GM12878 (cell line): Measurements from ENCODE around the gene ASB8. TPM values are rescaled to one million over a fixed set of nuclear protein-coding genes. Genes with fewer than 3 reads are reported as not detected.

ENCODE experiments used
- ATAC-seq: fragments of 200-7000 bp; cut with Tn5 transposase; 3 replicates; pipeline ENCODE4 v1.9.1; 2020; ENCODE audit warnings: mild to moderate bottlenecking, moderate library complexity
- BruUV-seq: library from RNA; stranded (reverse); fragments of 400-500 nt; replicated peaks from 2 replicates; lab custom pipeline; 2021; lab: Mats Ljungman, UMichigan
- CTCF ChIA-PET: fragments of 300-600 bp; sonication (Branson Sonifier 250); formaldehyde crosslinking; extraction: SDS; loops from one replicate; lab custom pipeline; 2021; ENCODE audit warnings: inconsistent platforms; lab: Yijun Ruan, JAX
- POLR2A ChIA-PET: fragments of 350-600 bp; formaldehyde crosslinking; extraction: SDS; loops from one replicate; lab custom pipeline; 2021; ENCODE audit warnings: inconsistent platforms; lab: Charles Lee
- RAD21 ChIA-PET: fragments of 300-600 bp; sonication (Branson Sonifier 250); formaldehyde crosslinking; loops from one replicate; lab custom pipeline; 2023; ENCODE audit warnings: antibody characterized with exemption; ENCODE audit not compliant: unreplicated experiment; lab: Charles Lee
- SMC1A ChIA-PET: fragments of 300-600 bp; sonication (Branson Sonifier 250); formaldehyde crosslinking; loops from one replicate; lab custom pipeline; 2023; ENCODE audit not compliant: unreplicated experiment, uncharacterized antibody; lab: Charles Lee
- DNase-seq: peaks from one replicate; pipeline ENCODE4 v3.0.0-alpha.2; 2011; ENCODE audit warnings: low read depth, low spot score
- FAIRE-seq: peaks from 3 replicates; lab custom pipeline; 2011; peaks lifted over from hg19 to GRCh38; lab: Jason Lieb, UNC
- H2AFZ ChIP-seq: 2 replicates; pipeline ENCODE4 v1.6.0; 2011; ENCODE audit warnings: low read depth, low read length, control low read depth; ENCODE audit not compliant: control insufficient read depth
- H3K27ac ChIP-seq: 2 replicates; pipeline ENCODE4 v1.5.1; 2011; ENCODE audit warnings: control low read depth; ENCODE audit not compliant: control insufficient read depth, insufficient read depth
- H3K27me3 ChIP-seq, 2 experiments: replicated peaks in 1 of 2; 2 replicates each; pipeline versions ENCODE4 v1.6.0 to v1.6.1; 2011; ENCODE audit warnings: low read length in 1 of 2; ENCODE audit not compliant: control insufficient read depth in 2 of 2, insufficient read depth in 2 of 2
- H3K36me3 ChIP-seq, 2 experiments: 2 replicates each; pipeline ENCODE4 v1.5.1; 2011; ENCODE audit warnings: low read length in 1 of 2; ENCODE audit not compliant: control insufficient read depth in 2 of 2, insufficient read depth in 2 of 2
- H3K4me1 ChIP-seq: 2 replicates; pipeline ENCODE4 v1.6.1; 2011; ENCODE audit warnings: mild to moderate bottlenecking, low read length, moderate library complexity, mixed read lengths; ENCODE audit not compliant: control insufficient read depth, insufficient read depth
- H3K4me2 ChIP-seq: 2 replicates; pipeline ENCODE4 v1.6.0; 2011; ENCODE audit warnings: control low read depth; ENCODE audit not compliant: control insufficient read depth, insufficient read depth
- H3K4me3 ChIP-seq: fragments of 200-600 bp; sonication (generic); 2 replicates; pipeline ENCODE4 v1.5.1; 2016
- H3K79me2 ChIP-seq: 2 replicates; pipeline ENCODE4 v1.6.0; 2011; ENCODE audit warnings: low read length; ENCODE audit not compliant: control insufficient read depth, insufficient read depth
- H3K9ac ChIP-seq: 2 replicates; pipeline ENCODE4 v1.8.0; 2011; ENCODE audit warnings: low read length, control low read depth, mixed read lengths; ENCODE audit not compliant: control insufficient read depth, insufficient read depth
- H3K9me3 ChIP-seq: replicated peaks from 3 replicates; pipeline ENCODE4 v1.5.1; 2011; ENCODE audit warnings: mild to moderate bottlenecking, low read length; ENCODE audit not compliant: control insufficient read depth, insufficient read depth
- H4K20me1 ChIP-seq: 2 replicates; pipeline ENCODE4 v1.6.0; 2011; ENCODE audit not compliant: control insufficient read depth, insufficient read depth
- CREM ChIP-seq: IDR thresholded peaks from 2 replicates; pipeline ENCODE4 v1.6.1; 2014; ENCODE audit warnings: antibody characterized with exemption, low read depth
- NFYB ChIP-seq: IDR thresholded peaks from 2 replicates; pipeline ENCODE4 v1.6.1; 2011; ENCODE audit warnings: low read depth, mild to moderate bottlenecking, low read length, improper control_type of control experiment, moderate library complexity; ENCODE audit not compliant: insufficient read depth
- NR2F1 ChIP-seq: fragments of 450-650 bp; conservative IDR thresholded peaks from 2 replicates; pipeline ENCODE4 v1.6.1; 2017; ENCODE audit warnings: mild to moderate bottlenecking
- SMAD1 ChIP-seq: fragments of 450-650 bp; IDR thresholded peaks from 2 replicates; pipeline ENCODE4 v1.6.1; 2018; ENCODE audit warnings: mild to moderate bottlenecking, low read depth; ENCODE audit not compliant: partially characterized antibody
- SMARCA5 ChIP-seq: fragments of 450-650 bp; IDR thresholded peaks from 2 replicates; pipeline ENCODE4 v1.6.1; 2017; ENCODE audit warnings: mild to moderate bottlenecking
- TARDBP ChIP-seq: IDR thresholded peaks from 2 replicates; pipeline ENCODE4 v1.6.1; 2016; ENCODE audit warnings: borderline replicate concordance
- WGBS: methylation state at CpG from one replicate; pipeline ENCODE4 v1.1.6; 2016; ENCODE audit warnings: low lambda C conversion rate; ENCODE audit not compliant: insufficient replicate concordance, insufficient coverage; ENCODE audit errors: missing lambda C conversion rate; 5-methylcytosine and 5-hydroxymethylcytosine counted together
- in situ Hi-C: fragments of 300-500 bp; cut with MboI; formaldehyde crosslinking; loops from 9 replicates; pipeline ENCODE4 v1.14.3; 2018; ENCODE audit warnings: mixed read lengths
- intact Hi-C: fragments of 100-400 bp; cut with micrococcal nuclease; formaldehyde crosslinking; loops from one replicate; pipeline ENCODE4 v1.14.2; 2022; ENCODE audit not compliant: unreplicated experiment
- polyA plus RNA-seq, 11 experiments: library from polyadenylated mRNA; depleted of rRNA in 4 of 11; unstranded in 6 of 11; stranded (reverse) in 5 of 11; fragments of >200 nt; fragmentation: Nextera tagmentation in 4 of 11; fragmentation: Illumina TruSeq in 1 of 11; extraction: Ambion mirVana in 4 of 11; extraction: Trizol in 1 of 11; gene quantifications; 1 replicate in 1 of 11; 2 replicates in 10 of 11; pipeline versions ENCODE4 v1.2.1 to v1.2.3, GENCODE V29; 2011 to 2016; ENCODE audit warnings: inconsistent platforms in 2 of 11, missing spikeins in 2 of 11, low read depth in 1 of 11
- total RNA-seq, 4 experiments: library from RNA; depleted of rRNA in 3 of 4; stranded (reverse); fragments of >200 nt in 3 of 4; fragmentation: Illumina TruSeq in 1 of 4; extraction: Trizol in 1 of 4; gene quantifications; 2 replicates each; pipeline versions ENCODE4 v1.2.1 to v1.2.3, GENCODE V29; 2013 to 2021
- TF ChIP-seq, protein P1 (sequence below): fragments of 450-650 bp; IDR thresholded peaks from 2 replicates; pipeline ENCODE4 v1.6.1; 2016; ENCODE audit warnings: mild to moderate bottlenecking
- TF ChIP-seq, protein P2 (sequence below): fragments of 450-650 bp; formaldehyde crosslinking; IDR thresholded peaks from 2 replicates; pipeline ENCODE4 v1.5.0; 2022; ENCODE audit warnings: mild to moderate bottlenecking, missing genetic modification characterization
- TF ChIP-seq, protein P3 (sequence below): fragments of 450-650 bp; formaldehyde crosslinking; IDR thresholded peaks from 2 replicates; pipeline ENCODE4 v1.4.0; 2020; ENCODE audit warnings: mild to moderate bottlenecking, moderate library complexity
- TF ChIP-seq, protein P4 (sequence below): IDR thresholded peaks from 2 replicates; pipeline ENCODE4 v1.6.1; 2012; ENCODE audit warnings: low read length, inconsistent platforms
- TF ChIP-seq, protein P5 (sequence below): fragments of 450-650 bp; IDR thresholded peaks from 2 replicates; pipeline ENCODE4 v1.6.1; 2018; ENCODE audit warnings: mild to moderate bottlenecking, low read depth, moderate library complexity; ENCODE audit not compliant: partially characterized antibody

Gene ASB8
- total and polyA plus RNA-seq, 10 of the 15 experiments (the other 5 are each of a cell fraction or from before 2014, with no cell fraction given) = 23.7 to 48.0 (median 29.1) TPM

DNA sequence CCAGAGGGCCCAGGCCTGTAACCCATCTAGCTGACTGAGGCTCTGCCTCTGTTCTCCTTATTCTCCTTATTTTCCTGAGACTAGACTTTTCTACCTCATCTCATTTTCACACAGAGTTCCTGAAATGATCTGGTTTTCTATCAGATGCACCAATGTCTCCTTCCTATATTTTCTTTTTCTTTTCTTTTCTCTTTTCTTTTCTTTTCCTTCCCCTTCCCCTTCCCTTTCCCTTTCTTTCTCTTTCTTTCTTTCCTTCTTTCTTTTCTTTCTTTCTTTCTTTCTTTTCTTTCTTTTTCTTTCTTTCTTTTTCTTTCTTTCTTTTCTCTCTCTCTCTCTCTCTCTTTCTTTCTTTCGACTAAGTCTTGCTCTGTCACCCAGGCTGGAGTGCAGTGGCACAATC, 23.1 kb upstream of the ASB8 start:
- no TSS peak for BruUV-seq
- RAD21 ChIA-PET = no interaction called here
- in situ Hi-C loops = no loop called here
- TF ChIP-seq, protein P1, sequence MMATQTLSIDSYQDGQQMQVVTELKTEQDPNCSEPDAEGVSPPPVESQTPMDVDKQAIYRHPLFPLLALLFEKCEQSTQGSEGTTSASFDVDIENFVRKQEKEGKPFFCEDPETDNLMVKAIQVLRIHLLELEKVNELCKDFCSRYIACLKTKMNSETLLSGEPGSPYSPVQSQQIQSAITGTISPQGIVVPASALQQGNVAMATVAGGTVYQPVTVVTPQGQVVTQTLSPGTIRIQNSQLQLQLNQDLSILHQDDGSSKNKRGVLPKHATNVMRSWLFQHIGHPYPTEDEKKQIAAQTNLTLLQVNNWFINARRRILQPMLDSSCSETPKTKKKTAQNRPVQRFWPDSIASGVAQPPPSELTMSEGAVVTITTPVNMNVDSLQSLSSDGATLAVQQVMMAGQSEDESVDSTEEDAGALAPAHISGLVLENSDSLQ = no peak
- TF ChIP-seq SMARCA5 (no peak), TARDBP (no peak), NR2F1 (no peak), CREM (no peak), NFYB (no peak), SMAD1 (no peak)
- TF ChIP-seq, protein P2, sequence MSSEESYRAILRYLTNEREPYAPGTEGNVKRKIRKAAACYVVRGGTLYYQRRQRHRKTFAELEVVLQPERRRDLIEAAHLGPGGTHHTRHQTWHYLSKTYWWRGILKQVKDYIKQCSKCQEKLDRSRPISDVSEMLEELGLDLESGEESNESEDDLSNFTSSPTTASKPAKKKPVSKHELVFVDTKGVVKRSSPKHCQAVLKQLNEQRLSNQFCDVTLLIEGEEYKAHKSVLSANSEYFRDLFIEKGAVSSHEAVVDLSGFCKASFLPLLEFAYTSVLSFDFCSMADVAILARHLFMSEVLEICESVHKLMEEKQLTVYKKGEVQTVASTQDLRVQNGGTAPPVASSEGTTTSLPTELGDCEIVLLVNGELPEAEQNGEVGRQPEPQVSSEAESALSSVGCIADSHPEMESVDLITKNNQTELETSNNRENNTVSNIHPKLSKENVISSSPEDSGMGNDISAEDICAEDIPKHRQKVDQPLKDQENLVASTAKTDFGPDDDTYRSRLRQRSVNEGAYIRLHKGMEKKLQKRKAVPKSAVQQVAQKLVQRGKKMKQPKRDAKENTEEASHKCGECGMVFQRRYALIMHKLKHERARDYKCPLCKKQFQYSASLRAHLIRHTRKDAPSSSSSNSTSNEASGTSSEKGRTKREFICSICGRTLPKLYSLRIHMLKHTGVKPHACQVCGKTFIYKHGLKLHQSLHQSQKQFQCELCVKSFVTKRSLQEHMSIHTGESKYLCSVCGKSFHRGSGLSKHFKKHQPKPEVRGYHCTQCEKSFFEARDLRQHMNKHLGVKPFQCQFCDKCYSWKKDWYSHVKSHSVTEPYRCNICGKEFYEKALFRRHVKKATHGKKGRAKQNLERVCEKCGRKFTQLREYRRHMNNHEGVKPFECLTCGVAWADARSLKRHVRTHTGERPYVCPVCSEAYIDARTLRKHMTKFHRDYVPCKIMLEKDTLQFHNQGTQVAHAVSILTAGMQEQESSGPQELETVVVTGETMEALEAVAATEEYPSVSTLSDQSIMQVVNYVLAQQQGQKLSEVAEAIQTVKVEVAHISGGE (CRISPR knock-in tag) = no peak
- TF ChIP-seq, protein P3, sequence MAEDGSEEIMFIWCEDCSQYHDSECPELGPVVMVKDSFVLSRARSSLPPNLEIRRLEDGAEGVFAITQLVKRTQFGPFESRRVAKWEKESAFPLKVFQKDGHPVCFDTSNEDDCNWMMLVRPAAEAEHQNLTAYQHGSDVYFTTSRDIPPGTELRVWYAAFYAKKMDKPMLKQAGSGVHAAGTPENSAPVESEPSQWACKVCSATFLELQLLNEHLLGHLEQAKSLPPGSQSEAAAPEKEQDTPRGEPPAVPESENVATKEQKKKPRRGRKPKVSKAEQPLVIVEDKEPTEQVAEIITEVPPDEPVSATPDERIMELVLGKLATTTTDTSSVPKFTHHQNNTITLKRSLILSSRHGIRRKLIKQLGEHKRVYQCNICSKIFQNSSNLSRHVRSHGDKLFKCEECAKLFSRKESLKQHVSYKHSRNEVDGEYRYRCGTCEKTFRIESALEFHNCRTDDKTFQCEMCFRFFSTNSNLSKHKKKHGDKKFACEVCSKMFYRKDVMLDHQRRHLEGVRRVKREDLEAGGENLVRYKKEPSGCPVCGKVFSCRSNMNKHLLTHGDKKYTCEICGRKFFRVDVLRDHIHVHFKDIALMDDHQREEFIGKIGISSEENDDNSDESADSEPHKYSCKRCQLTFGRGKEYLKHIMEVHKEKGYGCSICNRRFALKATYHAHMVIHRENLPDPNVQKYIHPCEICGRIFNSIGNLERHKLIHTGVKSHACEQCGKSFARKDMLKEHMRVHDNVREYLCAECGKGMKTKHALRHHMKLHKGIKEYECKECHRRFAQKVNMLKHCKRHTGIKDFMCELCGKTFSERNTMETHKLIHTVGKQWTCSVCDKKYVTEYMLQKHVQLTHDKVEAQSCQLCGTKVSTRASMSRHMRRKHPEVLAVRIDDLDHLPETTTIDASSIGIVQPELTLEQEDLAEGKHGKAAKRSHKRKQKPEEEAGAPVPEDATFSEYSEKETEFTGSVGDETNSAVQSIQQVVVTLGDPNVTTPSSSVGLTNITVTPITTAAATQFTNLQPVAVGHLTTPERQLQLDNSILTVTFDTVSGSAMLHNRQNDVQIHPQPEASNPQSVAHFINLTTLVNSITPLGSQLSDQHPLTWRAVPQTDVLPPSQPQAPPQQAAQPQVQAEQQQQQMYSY (CRISPR knock-in tag) = no peak
- TF ChIP-seq, protein P4, sequence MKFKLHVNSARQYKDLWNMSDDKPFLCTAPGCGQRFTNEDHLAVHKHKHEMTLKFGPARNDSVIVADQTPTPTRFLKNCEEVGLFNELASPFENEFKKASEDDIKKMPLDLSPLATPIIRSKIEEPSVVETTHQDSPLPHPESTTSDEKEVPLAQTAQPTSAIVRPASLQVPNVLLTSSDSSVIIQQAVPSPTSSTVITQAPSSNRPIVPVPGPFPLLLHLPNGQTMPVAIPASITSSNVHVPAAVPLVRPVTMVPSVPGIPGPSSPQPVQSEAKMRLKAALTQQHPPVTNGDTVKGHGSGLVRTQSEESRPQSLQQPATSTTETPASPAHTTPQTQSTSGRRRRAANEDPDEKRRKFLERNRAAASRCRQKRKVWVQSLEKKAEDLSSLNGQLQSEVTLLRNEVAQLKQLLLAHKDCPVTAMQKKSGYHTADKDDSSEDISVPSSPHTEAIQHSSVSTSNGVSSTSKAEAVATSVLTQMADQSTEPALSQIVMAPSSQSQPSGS = no peak
- TF ChIP-seq, protein P5, sequence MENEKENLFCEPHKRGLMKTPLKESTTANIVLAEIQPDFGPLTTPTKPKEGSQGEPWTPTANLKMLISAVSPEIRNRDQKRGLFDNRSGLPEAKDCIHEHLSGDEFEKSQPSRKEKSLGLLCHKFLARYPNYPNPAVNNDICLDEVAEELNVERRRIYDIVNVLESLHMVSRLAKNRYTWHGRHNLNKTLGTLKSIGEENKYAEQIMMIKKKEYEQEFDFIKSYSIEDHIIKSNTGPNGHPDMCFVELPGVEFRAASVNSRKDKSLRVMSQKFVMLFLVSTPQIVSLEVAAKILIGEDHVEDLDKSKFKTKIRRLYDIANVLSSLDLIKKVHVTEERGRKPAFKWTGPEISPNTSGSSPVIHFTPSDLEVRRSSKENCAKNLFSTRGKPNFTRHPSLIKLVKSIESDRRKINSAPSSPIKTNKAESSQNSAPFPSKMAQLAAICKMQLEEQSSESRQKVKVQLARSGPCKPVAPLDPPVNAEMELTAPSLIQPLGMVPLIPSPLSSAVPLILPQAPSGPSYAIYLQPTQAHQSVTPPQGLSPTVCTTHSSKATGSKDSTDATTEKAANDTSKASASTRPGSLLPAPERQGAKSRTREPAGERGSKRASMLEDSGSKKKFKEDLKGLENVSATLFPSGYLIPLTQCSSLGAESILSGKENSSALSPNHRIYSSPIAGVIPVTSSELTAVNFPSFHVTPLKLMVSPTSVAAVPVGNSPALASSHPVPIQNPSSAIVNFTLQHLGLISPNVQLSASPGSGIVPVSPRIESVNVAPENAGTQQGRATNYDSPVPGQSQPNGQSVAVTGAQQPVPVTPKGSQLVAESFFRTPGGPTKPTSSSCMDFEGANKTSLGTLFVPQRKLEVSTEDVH = no peak

More for the DNA sequence above, 23.1 kb upstream of the ASB8 start:
- H3K79me2 ChIP-seq = no peaks in the 10 kb centered on the region
- intact Hi-C loops = no loop called here
- H3K4me2 ChIP-seq = no peak overlapping the region
- no peak overlapping the region for H2AFZ ChIP-seq
- ChIA-PET POLR2A (no interaction called here), SMC1A (interaction anchor here (1.1 kb wide), 1 partner anchor 9 kb away, joined by 4 read pairs; no protein-coding TSS in a partner anchor), CTCF (interaction anchor here (1.8 kb wide), 1 partner anchor 9 kb away, joined by 10 read pairs; no protein-coding TSS in a partner anchor)
- no peaks in the 10 kb centered on the region; the same call in 2 of the 3 replicates for H3K9me3 ChIP-seq
- FAIRE-seq (no peak), ATAC-seq (no peak), DNase-seq (no peak)
- peaks cover 6 to 7% of the 10 kb centered on the region in 2 experiments for H3K27me3 ChIP-seq
- H3K9ac ChIP-seq = no peak overlapping the region
- H3K4me1 ChIP-seq = peaks cover 5% of the 10 kb centered on the region
- no peaks in the 10 kb centered on the region for H3K36me3 ChIP-seq
- no peaks in the 10 kb centered on the region for H4K20me1 ChIP-seq
- H3K4me3 ChIP-seq = no peak overlapping the region
- H3K27ac ChIP-seq = no peak overlapping the region
- WGBS = 0% methylated on average over 1 of the region's 1 CpG
